Activated T-cell treated with anti-CD3 and anti-CD28 coated beads, Interleukin-2, amount 50 U/mL, for 1 hour (primary cell): ENCODE measurements around the gene AKR7A3.
A peak's percentile ranks its signal among the peaks of the same experiment; 100 is the strongest.

Experiments used
- DNase-seq: peaks from one replicate; pipeline ENCODE4 v3.0.0-alpha.2; 2020

The AKR7A3 gene

GRCh38 chr1:19251305-19252196 lies 37.0 kb downstream of the AKR7A3 start, which contains the start of the genes EMC1 and MRTO4:
EMC1 (minus strand) TSS chr1:19251524; CDS start chr1:19251509, 15 bp downstream.
MRTO4 (plus strand) TSS chr1:19251805; CDS start chr1:19251836, 31 bp downstream.
- peak; percentile 95 for DNase-seq

- no peak for DNase-seq
Observed at GRCh38 chr1:19250629-19251304, 37.8 kb downstream of the AKR7A3 start.

GRCh38 chr1:19240673-19241538 lies 47.7 kb downstream of the AKR7A3 start:
- peak; percentile 76 for DNase-seq

GRCh38 chr1:19239876-19240275 lies 48.7 kb downstream of the AKR7A3 start:
- DNase-seq: no peak

- DNase-seq: no peak
Observed at GRCh38 chr1:19234224-19234623, 54.3 kb downstream of the AKR7A3 start.
